GM19395 (cell line): Measurements from ENCODE around the gene KCNQ1.

Experiments used
- ATAC-seq: cut with Tn5 transposase; IDR thresholded peaks from one replicate; pipeline ENCODE4 v1.9.1; 2021; ENCODE audit warnings: mild to moderate bottlenecking, moderate library complexity; ENCODE audit not compliant: unreplicated experiment

KCNQ1 gene

GRCh38 chr11:2410616-2411015 lies 34.2 kb upstream of the KCNQ1 start:
- ATAC-seq: no peak

- no peak for ATAC-seq
Measured at GRCh38 chr11:2411446-2412305, 33.1 kb upstream of the KCNQ1 start.

GRCh38 chr11:2412323-2412722 lies 32.5 kb upstream of the KCNQ1 start:
- no peak for ATAC-seq

GRCh38 chr11:2413742-2414579 lies 30.8 kb upstream of the KCNQ1 start:
- no peak for ATAC-seq

GRCh38 chr11:2414616-2415015 lies 30.2 kb upstream of the KCNQ1 start:
- no peak for ATAC-seq

- no peak for ATAC-seq
Measured at GRCh38 chr11:2415171-2415570, 29.6 kb upstream of the KCNQ1 start.

GRCh38 chr11:2415601-2416380 lies 29.0 kb upstream of the KCNQ1 start:
- ATAC-seq: no peak

- no peak for ATAC-seq
Measured at GRCh38 chr11:2416765-2417164, 28.0 kb upstream of the KCNQ1 start.

GRCh38 chr11:2417856-2418692 lies 26.7 kb upstream of the KCNQ1 start:
- ATAC-seq: no peak

- no peak for ATAC-seq
Measured at GRCh38 chr11:2418693-2419360, 26.0 kb upstream of the KCNQ1 start.

GRCh38 chr11:2419638-2420501 lies 24.9 kb upstream of the KCNQ1 start:
- no peak for ATAC-seq

GRCh38 chr11:2420502-2421225 lies 24.1 kb upstream of the KCNQ1 start:
- no peak for ATAC-seq

GRCh38 chr11:2421226-2421994 lies 23.4 kb upstream of the KCNQ1 start:
- no peak for ATAC-seq

- ATAC-seq: no peak
Measured at GRCh38 chr11:2421996-2422395, 22.8 kb upstream of the KCNQ1 start.

GRCh38 chr11:2422461-2423156 lies 22.2 kb upstream of the KCNQ1 start:
- ATAC-seq: no peak

GRCh38 chr11:2423157-2424025 lies 21.4 kb upstream of the KCNQ1 start:
- ATAC-seq: no peak
